Peyer's patch (tissue), 4 donors: ENCODE data around the gene FARS2.

Experiments
- CTCF ChIP-seq, 6 experiments: fragments of 450-650 bp in 4 of 6; fragments of 200-600 bp in 2 of 6; sonication (generic) in 1 of 6; IDR thresholded peaks; one replicate each; pipeline ENCODE4 v1.5.1; 2017 to 2019; ENCODE audit warnings: antibody characterized with exemption in 6 of 6, mild to moderate bottlenecking in 3 of 6, moderate library complexity in 1 of 6
- POLR2A ChIP-seq, 2 donors: fragments of 450-650 bp; IDR thresholded peaks; one replicate each; pipeline ENCODE4 v1.5.1; 2017; ENCODE audit warnings: antibody characterized with exemption in 2 of 2, mild to moderate bottlenecking in 2 of 2, moderate library complexity in 2 of 2

DNA sequence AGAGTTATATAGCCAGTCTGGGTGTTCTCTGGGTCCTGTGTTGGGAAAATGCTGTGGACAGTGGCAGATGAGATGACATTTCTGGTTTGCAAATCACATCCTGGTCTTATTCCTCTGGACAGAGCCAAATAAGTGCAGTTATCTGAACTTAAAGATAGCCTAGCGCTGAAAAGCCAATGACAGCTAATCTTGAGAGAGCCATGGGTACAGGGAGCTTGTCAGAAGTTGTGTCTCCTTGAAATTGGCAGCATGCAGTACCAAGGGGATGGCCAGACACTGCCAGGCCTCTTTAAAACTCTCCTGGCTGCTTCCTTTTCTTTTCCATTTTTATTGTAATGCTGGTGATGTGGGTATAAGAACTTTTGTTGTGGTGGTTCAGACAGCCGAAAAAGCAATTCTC lies 362.5 kb downstream of the FARS2 start:
- TF ChIP-seq POLR2A (IDR thresholded peaks at IDR 0.05) (no peak), CTCF (IDR thresholded peaks at IDR 0.05) (no peak)
